Stimulated activated CD4-positive, alpha-beta T cell treated with anti-CD3 and anti-CD28 coated beads, Interleukin-2, amount 100 ng/mL, for 4 hours (primary cell): ENCODE results near the gene TRMT10C.
"Not testable (repeated sequence)": the region's sequence is repeated elsewhere in the genome, so short reads cannot be mapped to it uniquely, and the experiment has no call there.

Experiments used
- DNase-seq: peaks from one replicate; pipeline ENCODE4 v3.0.0-alpha.2; 2020; ENCODE audit warnings: low read depth

TRMT10C gene

GRCh38 chr3:101561630-101562328 is at the start of gene TRMT10C:
Gene TRMT10C (plus strand): TSS chr3:101561868. CDS start chr3:101564782, 2,914 bp downstream.
- DNase-seq, result peak; percentile 87

GRCh38 chr3:101512396-101512645 is 49.3 kb upstream of the TRMT10C start:
- DNase-seq, result no peak

- DNase-seq, result peak; percentile 58
Observed at GRCh38 chr3:101512646-101513418, 48.8 kb upstream of the TRMT10C start, which contains the start of gene SENP7. Gene SENP7 (minus strand): TSS chr3:101513212. CDS start chr3:101513130, 82 bp downstream.

GRCh38 chr3:101513419-101513986 is 48.2 kb upstream of the TRMT10C start:
- DNase-seq, result no peak

- DNase-seq, result peak; percentile 29
Observed at GRCh38 chr3:101518421-101518871, 43.2 kb upstream of the TRMT10C start.

GRCh38 chr3:101519685-101520365 is 41.8 kb upstream of the TRMT10C start:
- no peak for DNase-seq

- DNase-seq, result no peak
Observed at GRCh38 chr3:101521211-101521701, 40.4 kb upstream of the TRMT10C start.

GRCh38 chr3:101527441-101527840 is 34.2 kb upstream of the TRMT10C start:
- DNase-seq, result no peak

GRCh38 chr3:101527906-101528305 is 33.8 kb upstream of the TRMT10C start:
- no peak for DNase-seq

GRCh38 chr3:101529816-101530685 is 31.6 kb upstream of the TRMT10C start:
- DNase-seq, result no peak

GRCh38 chr3:101530686-101531047 is 31.0 kb upstream of the TRMT10C start:
- DNase-seq, result no peak

- DNase-seq, result no peak
Observed at GRCh38 chr3:101531473-101532086, 30.1 kb upstream of the TRMT10C start.

- no peak for DNase-seq
Observed at GRCh38 chr3:101532783-101533602, 28.7 kb upstream of the TRMT10C start.

- DNase-seq, result no peak
Observed at GRCh38 chr3:101533603-101533968, 28.1 kb upstream of the TRMT10C start.

- DNase-seq, result no peak
Observed at GRCh38 chr3:101535221-101535620, 26.4 kb upstream of the TRMT10C start.

- DNase-seq, result no peak
Observed at GRCh38 chr3:101536266-101536665, 25.4 kb upstream of the TRMT10C start.

- not testable (repeated sequence) for DNase-seq
Observed at GRCh38 chr3:101536955-101537354, 24.7 kb upstream of the TRMT10C start.

- DNase-seq, result no peak
Observed at GRCh38 chr3:101542957-101543356, 18.7 kb upstream of the TRMT10C start.

- DNase-seq, result no peak
Observed at GRCh38 chr3:101544161-101544850, 17.4 kb upstream of the TRMT10C start.
